OCI-LY7 (cell line): ENCODE results near the gene GPR153. TPM values are rescaled to one million over a fixed set of nuclear protein-coding genes. Genes with fewer than 3 reads are reported as not detected.

Experiments
- BruUV-seq: library from RNA; stranded (reverse); fragments of 400-500 nt; replicated peaks from 2 replicates; lab custom pipeline; 2021; lab: Mats Ljungman, UMichigan
- CTCF ChIA-PET: fragments of 300-600 bp; sonication (Branson Sonifier 250); formaldehyde crosslinking; loops from one replicate; lab custom pipeline; 2022; ENCODE audit warnings: antibody characterized with exemption; ENCODE audit not compliant: unreplicated experiment; lab: Charles Lee
- POLR2A ChIA-PET: fragments of 300-600 bp; sonication (Branson Sonifier 250); formaldehyde crosslinking; loops from one replicate; lab custom pipeline; 2022; ENCODE audit warnings: antibody characterized with exemption; lab: Charles Lee
- DNase-seq: peaks from one replicate; pipeline ENCODE4 v3.0.0-alpha.2; 2015; ENCODE audit warnings: low spot score
- H2AFZ ChIP-seq: fragments of 200-600 bp; sonication (generic), shearing (Covaris generic); 2 replicates; pipeline ENCODE4 v1.6.1; 2014; ENCODE audit warnings: mild to moderate bottlenecking, antibody characterized with exemption, low read length, moderate library complexity
- H3K27ac ChIP-seq: fragments of 200-600 bp; sonication (generic); 2 replicates; pipeline ENCODE4 v1.5.1; 2014; ENCODE audit warnings: mixed run types, low read depth, mild to moderate bottlenecking, moderate library complexity, low read length, inconsistent platforms; ENCODE audit not compliant: poor library complexity, severe bottlenecking
- H3K36me3 ChIP-seq: fragments of 200-600 bp; sonication (generic); 2 replicates; pipeline ENCODE4 v1.6.1; 2014; ENCODE audit warnings: mild to moderate bottlenecking, antibody characterized with exemption, low read length, moderate library complexity, mixed read lengths; ENCODE audit not compliant: insufficient read depth
- H3K4me1 ChIP-seq: fragments of 200-600 bp; sonication (generic); 2 replicates; pipeline ENCODE4 v1.5.1; 2014; ENCODE audit warnings: mild to moderate bottlenecking, low read length; ENCODE audit not compliant: insufficient read depth, poor library complexity, severe bottlenecking
- H3K4me2 ChIP-seq: fragments of 200-600 bp; sonication (generic); 2 replicates; pipeline ENCODE4 v1.6.1; 2014; ENCODE audit warnings: mild to moderate bottlenecking, low read length
- H3K4me3 ChIP-seq: fragments of 200-600 bp; sonication (generic); 2 replicates; pipeline ENCODE4 v1.5.1; 2014; ENCODE audit warnings: mild to moderate bottlenecking, low read depth, low read length; ENCODE audit not compliant: poor library complexity, severe bottlenecking
- H3K79me2 ChIP-seq: fragments of 200-600 bp; sonication (generic); 2 replicates; pipeline ENCODE4 v1.6.1; 2016; ENCODE audit warnings: low read depth, mild to moderate bottlenecking, low read length, moderate library complexity, mixed read lengths; ENCODE audit not compliant: insufficient read depth
- H3K9me2 ChIP-seq: fragments of 200-600 bp; sonication (generic); 2 replicates; pipeline ENCODE4 v1.6.1; 2016; ENCODE audit warnings: mild to moderate bottlenecking, low read length, mixed read lengths; ENCODE audit not compliant: insufficient read depth
- H3K9me3 ChIP-seq: fragments of 200-600 bp; sonication (generic); 2 replicates; pipeline ENCODE4 v1.6.1; 2014; ENCODE audit warnings: mild to moderate bottlenecking, mixed run types, low read length, mixed read lengths
- H4K20me1 ChIP-seq: fragments of 200-600 bp; sonication (generic); 2 replicates; pipeline ENCODE4 v1.6.1; 2014; ENCODE audit warnings: mild to moderate bottlenecking, antibody characterized with exemption, low read length, moderate library complexity, mixed read lengths; ENCODE audit not compliant: insufficient read depth
- EZH2phosphoT487 ChIP-seq: fragments of 200-600 bp; sonication (generic); IDR thresholded peaks from 2 replicates; pipeline ENCODE4 v1.6.1; 2018; ENCODE audit warnings: low read depth, borderline replicate concordance, mild to moderate bottlenecking, mixed run types, antibody characterized with exemption, low read length, moderate library complexity, mixed read lengths
- intact Hi-C: fragments of 100-400 bp; cut with micrococcal nuclease; formaldehyde crosslinking; loops from one replicate; pipeline ENCODE4 v1.10.0; 2022; ENCODE audit not compliant: unreplicated experiment
- total RNA-seq, 2 experiments: library from RNA; depleted of rRNA in 1 of 2; stranded (reverse); fragments of >200 nt in 1 of 2; shearing (Covaris generic) in 1 of 2; gene quantifications; 2 replicates each; pipeline ENCODE4 v1.2.3, GENCODE V29; 2014 to 2022
- TF ChIP-seq, protein P1 (sequence below): fragments of 200-600 bp; sonication (generic); conservative IDR thresholded peaks from 2 replicates; pipeline ENCODE4 v1.5.1; 2014; ENCODE audit warnings: mild to moderate bottlenecking, antibody characterized with exemption, low read length, moderate library complexity, mixed read lengths

Gene GPR153
- total RNA-seq, 2 experiments from 2014 or later, result not detected

DNA sequence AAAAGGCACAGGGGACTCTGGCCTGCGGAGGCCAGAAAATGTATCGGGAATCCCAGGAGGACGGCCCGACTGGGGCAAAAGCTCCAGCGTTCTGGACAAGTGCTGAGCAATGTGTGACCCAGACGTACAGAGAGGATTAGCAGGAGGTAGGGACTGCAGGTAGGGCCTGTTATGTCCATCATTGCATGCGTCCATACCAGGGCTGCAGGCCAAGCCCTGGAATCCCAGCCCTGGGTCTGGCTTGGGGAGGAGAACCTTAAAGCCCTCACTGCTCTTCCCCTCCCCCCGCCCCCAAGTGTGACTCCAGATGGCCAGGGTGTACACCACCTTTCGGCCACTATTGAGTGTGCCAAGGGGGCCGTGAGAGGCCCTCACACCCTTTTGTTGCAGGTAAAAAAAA is 53.0 kb downstream of the GPR153 start:
- no peaks in the 10 kb centered on the region for H3K9me2 ChIP-seq
- H3K36me3 ChIP-seq, result no peaks in the 10 kb centered on the region
- ChIA-PET CTCF (no interaction called here), POLR2A (interaction anchor here (0.6 kb wide), 1 partner anchor 20 kb away, joined by 4 read pairs; no protein-coding TSS in a partner anchor)
- BruUV-seq, result no TSS peak
- H4K20me1 ChIP-seq, result no peaks in the 10 kb centered on the region
- no peak overlapping the region for H3K27ac ChIP-seq
- TF ChIP-seq, protein P1, sequence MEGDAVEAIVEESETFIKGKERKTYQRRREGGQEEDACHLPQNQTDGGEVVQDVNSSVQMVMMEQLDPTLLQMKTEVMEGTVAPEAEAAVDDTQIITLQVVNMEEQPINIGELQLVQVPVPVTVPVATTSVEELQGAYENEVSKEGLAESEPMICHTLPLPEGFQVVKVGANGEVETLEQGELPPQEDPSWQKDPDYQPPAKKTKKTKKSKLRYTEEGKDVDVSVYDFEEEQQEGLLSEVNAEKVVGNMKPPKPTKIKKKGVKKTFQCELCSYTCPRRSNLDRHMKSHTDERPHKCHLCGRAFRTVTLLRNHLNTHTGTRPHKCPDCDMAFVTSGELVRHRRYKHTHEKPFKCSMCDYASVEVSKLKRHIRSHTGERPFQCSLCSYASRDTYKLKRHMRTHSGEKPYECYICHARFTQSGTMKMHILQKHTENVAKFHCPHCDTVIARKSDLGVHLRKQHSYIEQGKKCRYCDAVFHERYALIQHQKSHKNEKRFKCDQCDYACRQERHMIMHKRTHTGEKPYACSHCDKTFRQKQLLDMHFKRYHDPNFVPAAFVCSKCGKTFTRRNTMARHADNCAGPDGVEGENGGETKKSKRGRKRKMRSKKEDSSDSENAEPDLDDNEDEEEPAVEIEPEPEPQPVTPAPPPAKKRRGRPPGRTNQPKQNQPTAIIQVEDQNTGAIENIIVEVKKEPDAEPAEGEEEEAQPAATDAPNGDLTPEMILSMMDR, result no peak
- no peak for TF ChIP-seq EZH2phosphoT487
- no peaks in the 10 kb centered on the region for H3K9me3 ChIP-seq
- H3K79me2 ChIP-seq, result no peaks in the 10 kb centered on the region
- DNase-seq, result no peak
- H2AFZ ChIP-seq, result no peak overlapping the region
- no peak overlapping the region for H3K4me2 ChIP-seq
- H3K4me1 ChIP-seq, result peaks cover 10% of the 10 kb centered on the region
- H3K4me3 ChIP-seq, result no peak overlapping the region
- intact Hi-C loops, result no loop called here

DNA sequence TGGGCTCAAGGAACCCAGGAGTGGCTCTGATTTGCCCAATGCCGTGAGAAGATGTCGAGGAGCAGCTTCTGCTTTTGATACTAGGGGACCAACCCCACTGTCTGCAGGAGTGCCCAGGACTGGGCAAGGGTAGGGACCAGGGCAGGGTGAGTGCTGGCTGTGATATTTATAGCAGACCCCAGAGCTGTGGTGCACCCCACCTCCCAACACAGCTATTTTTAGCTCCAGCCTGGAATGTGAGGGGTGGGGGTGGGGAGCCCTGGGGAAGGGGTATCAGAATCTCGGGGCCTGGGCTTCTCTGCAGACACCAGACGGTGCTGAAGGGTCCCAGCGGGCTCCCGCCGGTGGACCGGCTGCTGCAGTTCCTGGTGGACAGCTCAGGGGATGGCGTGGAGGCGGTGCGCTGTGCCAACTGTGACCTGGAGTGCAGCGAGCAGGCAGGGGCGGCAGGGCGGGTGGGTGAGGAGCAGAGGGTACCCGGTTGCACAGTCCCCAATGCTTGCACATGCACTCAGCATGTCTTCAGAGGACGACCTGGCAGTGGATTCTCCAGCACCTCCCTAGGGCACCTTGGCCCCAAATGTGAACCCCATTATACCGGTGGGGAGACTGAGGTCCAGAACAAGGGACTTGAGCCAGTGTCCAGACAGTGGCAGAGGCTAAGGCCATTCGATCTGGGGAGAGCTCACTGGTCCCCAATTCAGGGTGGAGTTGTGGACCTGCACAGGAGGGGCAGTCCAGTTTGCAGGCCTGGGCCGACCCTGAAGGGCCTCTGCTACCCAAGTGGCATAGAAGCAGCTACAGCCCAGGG is 53.6 kb downstream of the GPR153 start:
- H3K4me2 ChIP-seq, result no peak overlapping the region
- H3K79me2 ChIP-seq, result no peaks in the 10 kb centered on the region
- H3K36me3 ChIP-seq, result no peaks in the 10 kb centered on the region
- H3K4me3 ChIP-seq, result no peak overlapping the region
- TF ChIP-seq EZH2phosphoT487, result no peak
- TF ChIP-seq, protein P1, result no peak
- H3K9me3 ChIP-seq, result no peaks in the 10 kb centered on the region
- no peak overlapping the region for H3K27ac ChIP-seq
- ChIA-PET POLR2A (interaction anchor here (0.6 kb wide), 2 partner anchors 373 to 400 kb away, joined by 3 read pairs; no protein-coding TSS in a partner anchor), CTCF (no interaction called here)
- no peak overlapping the region for H2AFZ ChIP-seq
- no TSS peak for BruUV-seq
- H4K20me1 ChIP-seq, result no peaks in the 10 kb centered on the region
- DNase-seq, result no peak
- H3K9me2 ChIP-seq, result no peaks in the 10 kb centered on the region
- intact Hi-C loops, result no loop called here
- H3K4me1 ChIP-seq, result peaks cover 5% of the 10 kb centered on the region

DNA sequence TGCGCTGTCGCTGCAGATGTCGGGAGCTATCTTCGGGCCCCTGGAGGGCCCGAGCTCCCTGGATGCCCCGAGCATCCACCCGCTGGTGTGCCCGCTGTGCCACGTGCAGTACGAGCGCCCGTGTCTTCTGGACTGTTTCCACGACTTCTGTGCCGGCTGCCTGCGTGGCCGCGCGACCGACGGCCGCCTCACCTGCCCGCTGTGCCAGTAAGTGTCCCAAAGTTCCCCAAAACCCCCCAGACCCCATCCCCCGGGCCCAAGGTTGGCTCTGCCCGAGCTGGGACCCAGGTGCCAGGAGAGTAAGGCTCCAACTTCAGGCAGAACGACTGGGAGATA is 54.4 kb downstream of the GPR153 start:
- Histone ChIP-seq H2AFZ (no peak overlapping the region), H3K79me2 (no peaks in the 10 kb centered on the region), H4K20me1 (no peaks in the 10 kb centered on the region), H3K36me3 (no peaks in the 10 kb centered on the region), H3K27ac (no peak overlapping the region), H3K4me2 (no peak overlapping the region), H3K4me1 (peaks cover 4% of the 10 kb centered on the region), H3K4me3 (no peak overlapping the region), H3K9me3 (no peaks in the 10 kb centered on the region), H3K9me2 (no peaks in the 10 kb centered on the region)
- intact Hi-C loops, result no loop called here
- ChIA-PET POLR2A (interaction anchor here (0.6 kb wide), 2 partner anchors 374 to 401 kb away, joined by 3 read pairs; no protein-coding TSS in a partner anchor), CTCF (no interaction called here)
- no TSS peak for BruUV-seq
- TF ChIP-seq EZH2phosphoT487, result no peak
- TF ChIP-seq, protein P1, result no peak
- DNase-seq, result no peak
